ENCODE results near the gene FCSK.

The FCSK gene

DNA sequence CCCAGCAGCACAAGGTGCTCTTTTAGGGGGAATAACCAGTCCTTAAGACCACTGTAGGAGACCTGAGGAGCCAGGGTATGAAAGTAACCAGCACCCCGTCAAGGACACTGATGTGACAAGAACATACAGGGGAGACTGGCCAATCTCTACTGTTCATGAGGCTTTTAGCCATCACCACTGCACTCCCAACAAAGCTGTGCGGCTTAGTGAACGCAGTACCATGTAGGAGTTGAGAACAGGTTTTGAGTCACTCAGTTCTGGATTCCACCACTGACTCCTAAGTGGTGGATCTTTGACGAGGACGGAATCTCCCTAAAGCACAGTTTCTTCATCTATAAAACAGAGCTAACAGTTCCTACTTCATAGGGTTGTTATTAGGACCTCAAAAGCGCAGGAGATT is 42.1 kb downstream of the FCSK start:
- no peaks in the 10 kb centered on the region for H3K9me3 ChIP-seq (ENCODE audit: control insufficient read depth, insufficient read depth, low read depth, low read length)
- ChIA-PET POLR2A (no interaction called here), CTCF (interaction anchor here (0.6 kb wide), 1 partner anchor 109 kb away, joined by 3 read pairs; no protein-coding TSS in a partner anchor)
- no peak overlapping the region for H3K4me3 ChIP-seq (ENCODE audit: low read depth, low read length)
- H3K4me1 ChIP-seq (ENCODE audit: control insufficient read depth, insufficient read depth, low read length), result no peaks in the 10 kb centered on the region
- TF ChIP-seq ZSCAN23 (tag by site-specific recombination; IDR thresholded peaks at IDR 0.05), result no peak
- no peak for TF ChIP-seq ZNF391 (tag by site-specific recombination; IDR thresholded peaks at IDR 0.05; ENCODE audit: borderline replicate concordance, low read depth)
- TF ChIP-seq, protein P1, sequence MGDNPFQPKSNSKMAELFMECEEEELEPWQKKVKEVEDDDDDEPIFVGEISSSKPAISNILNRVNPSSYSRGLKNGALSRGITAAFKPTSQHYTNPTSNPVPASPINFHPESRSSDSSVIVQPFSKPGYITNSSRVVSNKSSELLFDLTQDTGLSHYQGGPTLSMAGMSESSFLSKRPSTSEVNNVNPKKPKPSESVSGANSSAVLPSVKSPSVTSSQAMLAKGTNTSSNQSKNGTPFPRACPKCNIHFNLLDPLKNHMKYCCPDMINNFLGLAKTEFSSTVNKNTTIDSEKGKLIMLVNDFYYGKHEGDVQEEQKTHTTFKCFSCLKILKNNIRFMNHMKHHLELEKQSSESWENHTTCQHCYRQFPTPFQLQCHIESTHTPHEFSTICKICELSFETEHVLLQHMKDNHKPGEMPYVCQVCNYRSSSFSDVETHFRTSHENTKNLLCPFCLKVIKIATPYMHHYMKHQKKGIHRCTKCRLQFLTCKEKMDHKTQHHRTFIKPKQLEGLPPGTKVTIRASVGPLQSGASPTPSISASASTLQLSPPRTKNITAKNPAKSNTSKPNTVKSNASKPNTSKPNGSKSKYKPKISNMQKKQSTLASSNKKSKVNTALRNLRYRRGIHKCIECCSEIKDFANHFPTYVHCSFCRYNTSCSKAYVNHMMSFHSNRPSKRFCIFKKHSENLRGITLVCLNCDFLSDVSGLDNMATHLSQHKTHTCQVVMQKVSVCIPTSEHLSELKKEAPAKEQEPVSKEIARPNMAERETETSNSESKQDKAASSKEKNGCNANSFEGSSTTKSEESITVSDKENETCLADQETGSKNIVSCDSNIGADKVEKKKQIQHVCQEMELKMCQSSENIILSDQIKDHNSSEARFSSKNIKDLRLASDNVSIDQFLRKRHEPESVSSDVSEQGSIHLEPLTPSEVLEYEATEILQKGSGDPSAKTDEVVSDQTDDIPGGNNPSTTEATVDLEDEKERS (tag by site-specific recombination; IDR thresholded peaks at IDR 0.05), result no peak
- no peak for TF ChIP-seq SP7 (tag by site-specific recombination; IDR thresholded peaks at IDR 0.05)
- no peak for TF ChIP-seq YY2 (tag by site-specific recombination; IDR thresholded peaks at IDR 0.05)
- TF ChIP-seq, protein P2, sequence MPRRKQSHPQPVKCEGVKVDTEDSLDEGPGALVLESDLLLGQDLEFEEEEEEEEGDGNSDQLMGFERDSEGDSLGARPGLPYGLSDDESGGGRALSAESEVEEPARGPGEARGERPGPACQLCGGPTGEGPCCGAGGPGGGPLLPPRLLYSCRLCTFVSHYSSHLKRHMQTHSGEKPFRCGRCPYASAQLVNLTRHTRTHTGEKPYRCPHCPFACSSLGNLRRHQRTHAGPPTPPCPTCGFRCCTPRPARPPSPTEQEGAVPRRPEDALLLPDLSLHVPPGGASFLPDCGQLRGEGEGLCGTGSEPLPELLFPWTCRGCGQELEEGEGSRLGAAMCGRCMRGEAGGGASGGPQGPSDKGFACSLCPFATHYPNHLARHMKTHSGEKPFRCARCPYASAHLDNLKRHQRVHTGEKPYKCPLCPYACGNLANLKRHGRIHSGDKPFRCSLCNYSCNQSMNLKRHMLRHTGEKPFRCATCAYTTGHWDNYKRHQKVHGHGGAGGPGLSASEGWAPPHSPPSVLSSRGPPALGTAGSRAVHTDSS (tag by site-specific recombination; IDR thresholded peaks at IDR 0.05), result no peak
- peaks cover 14 to 61% of the 10 kb centered on the region in 2 experiments for H3K36me3 ChIP-seq (ENCODE audit: control insufficient read depth in 2 of 2, insufficient read depth in 1 of 2, low read length in 2 of 2)
- H3K27ac ChIP-seq (ENCODE audit: extremely low read depth, low read depth, low read length), result no peak overlapping the region

DNA sequence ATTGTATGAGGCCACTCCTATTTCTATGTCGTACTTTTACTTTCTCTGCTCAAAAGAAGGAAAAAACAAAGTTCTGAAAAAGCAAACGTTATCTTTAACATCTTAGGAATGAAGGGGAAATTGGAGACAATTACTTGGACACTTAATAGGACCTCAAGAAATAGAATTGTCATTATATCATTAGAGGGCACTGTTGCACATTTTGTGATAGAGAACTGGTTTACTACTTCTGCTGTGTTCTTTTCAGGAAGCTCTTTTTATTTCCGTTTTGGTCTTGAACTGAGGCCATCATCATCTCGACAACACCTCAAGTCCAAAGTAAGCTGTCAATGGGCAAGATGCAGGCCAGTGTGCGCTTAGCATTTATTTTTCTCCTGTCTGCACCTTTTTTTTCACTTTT is 54.4 kb downstream of the FCSK start:
- no peak for TF ChIP-seq ZNF140 (tag by site-specific recombination; IDR thresholded peaks at IDR 0.05)
- TF ChIP-seq, protein P3, sequence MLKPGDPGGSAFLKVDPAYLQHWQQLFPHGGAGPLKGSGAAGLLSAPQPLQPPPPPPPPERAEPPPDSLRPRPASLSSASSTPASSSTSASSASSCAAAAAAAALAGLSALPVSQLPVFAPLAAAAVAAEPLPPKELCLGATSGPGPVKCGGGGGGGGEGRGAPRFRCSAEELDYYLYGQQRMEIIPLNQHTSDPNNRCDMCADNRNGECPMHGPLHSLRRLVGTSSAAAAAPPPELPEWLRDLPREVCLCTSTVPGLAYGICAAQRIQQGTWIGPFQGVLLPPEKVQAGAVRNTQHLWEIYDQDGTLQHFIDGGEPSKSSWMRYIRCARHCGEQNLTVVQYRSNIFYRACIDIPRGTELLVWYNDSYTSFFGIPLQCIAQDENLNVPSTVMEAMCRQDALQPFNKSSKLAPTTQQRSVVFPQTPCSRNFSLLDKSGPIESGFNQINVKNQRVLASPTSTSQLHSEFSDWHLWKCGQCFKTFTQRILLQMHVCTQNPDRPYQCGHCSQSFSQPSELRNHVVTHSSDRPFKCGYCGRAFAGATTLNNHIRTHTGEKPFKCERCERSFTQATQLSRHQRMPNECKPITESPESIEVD (tag by site-specific recombination; IDR thresholded peaks at IDR 0.05), result no peak

DNA sequence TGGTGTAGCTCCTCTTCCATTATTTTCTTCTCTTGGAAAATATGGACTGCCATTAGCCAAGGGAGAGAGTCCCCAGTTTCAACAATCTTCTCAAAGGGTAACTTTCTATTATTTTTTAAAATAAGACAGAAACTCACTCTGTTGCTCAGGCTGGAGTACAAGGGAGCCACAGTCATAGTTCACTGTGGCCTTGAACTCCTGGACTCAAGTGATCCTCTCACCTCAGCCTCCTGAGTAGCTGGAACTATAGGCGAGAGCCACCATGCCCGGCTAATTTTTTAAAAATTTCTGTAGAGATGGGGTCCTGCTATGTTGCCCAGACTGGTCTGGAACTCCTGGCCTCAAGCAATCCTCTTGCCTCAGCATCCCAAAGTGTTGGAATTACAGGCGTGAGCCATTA is 55.8 kb downstream of the FCSK start:
- Histone ChIP-seq H3K9me3 (ENCODE audit: control insufficient read depth, insufficient read depth, low read depth, low read length) (no peaks in the 10 kb centered on the region), H3K4me3 (ENCODE audit: low read depth, low read length) (no peak overlapping the region), H3K27ac (ENCODE audit: extremely low read depth, low read depth, low read length) (no peak overlapping the region), H3K4me1 (ENCODE audit: control insufficient read depth, insufficient read depth, low read length) (no peaks in the 10 kb centered on the region), H3K36me3 (ENCODE audit: control insufficient read depth in 2 of 2, insufficient read depth in 1 of 2, low read length in 2 of 2) (peaks cover 61 to 78% of the 10 kb centered on the region in 2 experiments)
- CTCF ChIA-PET, result no interaction called here
- POLR2A ChIA-PET, result interaction anchor here (0.6 kb wide), 1 partner anchor 50 kb away, joined by 4 read pairs; no protein-coding TSS in a partner anchor
- TF ChIP-seq ZNF239 (tag by site-specific recombination; IDR thresholded peaks at IDR 0.05), result no peak
- TF ChIP-seq, protein P4, sequence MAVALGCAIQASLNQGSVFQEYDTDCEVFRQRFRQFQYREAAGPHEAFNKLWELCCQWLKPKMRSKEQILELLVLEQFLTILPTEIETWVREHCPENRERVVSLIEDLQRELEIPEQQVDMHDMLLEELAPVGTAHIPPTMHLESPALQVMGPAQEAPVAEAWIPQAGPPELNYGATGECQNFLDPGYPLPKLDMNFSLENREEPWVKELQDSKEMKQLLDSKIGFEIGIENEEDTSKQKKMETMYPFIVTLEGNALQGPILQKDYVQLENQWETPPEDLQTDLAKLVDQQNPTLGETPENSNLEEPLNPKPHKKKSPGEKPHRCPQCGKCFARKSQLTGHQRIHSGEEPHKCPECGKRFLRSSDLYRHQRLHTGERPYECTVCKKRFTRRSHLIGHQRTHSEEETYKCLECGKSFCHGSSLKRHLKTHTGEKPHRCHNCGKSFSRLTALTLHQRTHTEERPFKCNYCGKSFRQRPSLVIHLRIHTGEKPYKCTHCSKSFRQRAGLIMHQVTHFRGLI (tag by site-specific recombination; IDR thresholded peaks at IDR 0.05), result no peak
- TF ChIP-seq WT1 (tag by site-specific recombination; IDR thresholded peaks at IDR 0.05), result no peak
- TF ChIP-seq BCL11A (tag by site-specific recombination; IDR thresholded peaks at IDR 0.05; ENCODE audit: low read depth), result no peak
- no peak for TF ChIP-seq ZNF114 (tag by site-specific recombination; IDR thresholded peaks at IDR 0.05)
- TF ChIP-seq ZNF10 (tag by site-specific recombination; IDR thresholded peaks at IDR 0.05), result no peak
- no peak for TF ChIP-seq ZNF214 (tag by site-specific recombination; IDR thresholded peaks at IDR 0.05; ENCODE audit: borderline replicate concordance)
- TF ChIP-seq, protein P5, sequence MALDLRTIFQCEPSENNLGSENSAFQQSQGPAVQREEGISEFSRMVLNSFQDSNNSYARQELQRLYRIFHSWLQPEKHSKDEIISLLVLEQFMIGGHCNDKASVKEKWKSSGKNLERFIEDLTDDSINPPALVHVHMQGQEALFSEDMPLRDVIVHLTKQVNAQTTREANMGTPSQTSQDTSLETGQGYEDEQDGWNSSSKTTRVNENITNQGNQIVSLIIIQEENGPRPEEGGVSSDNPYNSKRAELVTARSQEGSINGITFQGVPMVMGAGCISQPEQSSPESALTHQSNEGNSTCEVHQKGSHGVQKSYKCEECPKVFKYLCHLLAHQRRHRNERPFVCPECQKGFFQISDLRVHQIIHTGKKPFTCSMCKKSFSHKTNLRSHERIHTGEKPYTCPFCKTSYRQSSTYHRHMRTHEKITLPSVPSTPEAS (tag by site-specific recombination; IDR thresholded peaks at IDR 0.05), result no peak
- TF ChIP-seq ZNF558 (tag by site-specific recombination; IDR thresholded peaks at IDR 0.05), result no peak
- no peak for TF ChIP-seq KLF9 (tag by site-specific recombination; IDR thresholded peaks at IDR 0.05; ENCODE audit: low read depth)
- no peak for TF ChIP-seq ZNF341 (tag by site-specific recombination; IDR thresholded peaks at IDR 0.05; ENCODE audit: low read depth)
- TF ChIP-seq OVOL3 (tag by site-specific recombination; IDR thresholded peaks at IDR 0.05), result no peak
- TF ChIP-seq ZSCAN23 (tag by site-specific recombination; IDR thresholded peaks at IDR 0.05), result no peak
- TF ChIP-seq ZFP69B (tag by site-specific recombination; IDR thresholded peaks at IDR 0.05), result no peak
- TF ChIP-seq ZNF777 (tag by site-specific recombination; IDR thresholded peaks at IDR 0.05; ENCODE audit: borderline replicate concordance), result no peak
- no peak for TF ChIP-seq ZNF530 (tag by site-specific recombination; IDR thresholded peaks at IDR 0.05; ENCODE audit: low read depth)
- TF ChIP-seq ZFHX2 (tag by site-specific recombination; conservative IDR thresholded peaks at IDR 0.05), result no peak

More for the DNA sequence above, 54.4 kb downstream of the FCSK start:
- H3K4me1 ChIP-seq (ENCODE audit: control insufficient read depth, insufficient read depth, low read length), result no peaks in the 10 kb centered on the region
- ChIA-PET POLR2A (no interaction called here), CTCF (interaction anchor here (0.7 to 1.0 kb wide), 4 partner anchors 9 to 28 kb away, joined by 3 to 4 read pairs (median 3); no protein-coding TSS in a partner anchor)
- peaks cover 50 to 70% of the 10 kb centered on the region in 2 experiments for H3K36me3 ChIP-seq (ENCODE audit: control insufficient read depth in 2 of 2, insufficient read depth in 1 of 2, low read length in 2 of 2)
- H3K9me3 ChIP-seq (ENCODE audit: control insufficient read depth, insufficient read depth, low read depth, low read length), result no peaks in the 10 kb centered on the region
- no peak overlapping the region for H3K27ac ChIP-seq (ENCODE audit: extremely low read depth, low read depth, low read length)
- no peak overlapping the region for H3K4me3 ChIP-seq (ENCODE audit: low read depth, low read length)

All from HEK293 (cell line).